ENCODE measurements around the gene LRRC32.

The LRRC32 gene

GRCh38 chr11:76682106-76682505 lies 11.6 kb upstream of the LRRC32 start:
- no peak overlapping the region for H3K4me2 ChIP-seq
- no peaks in the 10 kb centered on the region for H3K79me2 ChIP-seq (ENCODE audit: insufficient read depth, low read depth)
- no peak overlapping the region for H2AFZ ChIP-seq (ENCODE audit: low read depth)
- no peak overlapping the region for H3K27ac ChIP-seq
- H3K9ac ChIP-seq = no peak overlapping the region
- no peak for TF ChIP-seq CTCF (conservative IDR thresholded peaks at IDR 0.05; ENCODE audit: low read depth, low read length)
- H3K4me1 ChIP-seq (ENCODE audit: low read depth, poor library complexity, severe bottlenecking) = no peaks in the 10 kb centered on the region
- no peaks in the 10 kb centered on the region for H4K20me1 ChIP-seq (ENCODE audit: insufficient read depth)
- H3K36me3 ChIP-seq (ENCODE audit: insufficient read depth) = no peaks in the 10 kb centered on the region
- no peak overlapping the region for H3K4me3 ChIP-seq (IDR thresholded peaks at IDR 0.05; ENCODE audit: insufficient read depth, low read depth, low read length)
- no peaks in the 10 kb centered on the region for H3K27me3 ChIP-seq (ENCODE audit: insufficient read depth, low read depth)

- Histone ChIP-seq H3K4me2 (peak overlapping the region; percentile 43; the same call in 1 of the 2 replicates), H2AFZ (ENCODE audit: low read depth) (0 out of 2 replicates have a peak overlapping the region, but pooled peaks have one; percentile 37), H3K4me1 (ENCODE audit: low read depth, poor library complexity, severe bottlenecking) (no peaks in the 10 kb centered on the region)
Measured at GRCh38 chr11:76680518-76681425, 10.2 kb upstream of the LRRC32 start.

GRCh38 chr11:76678321-76678720 lies 7.8 kb upstream of the LRRC32 start:
- Histone ChIP-seq H3K4me3 (IDR thresholded peaks at IDR 0.05; ENCODE audit: insufficient read depth, low read depth, low read length) (no peak overlapping the region), H3K36me3 (ENCODE audit: insufficient read depth) (no peaks in the 10 kb centered on the region), H3K27ac (no peak overlapping the region), H3K27me3 (ENCODE audit: insufficient read depth, low read depth) (no peaks in the 10 kb centered on the region), H3K79me2 (ENCODE audit: insufficient read depth, low read depth) (no peaks in the 10 kb centered on the region), H3K4me1 (ENCODE audit: low read depth, poor library complexity, severe bottlenecking) (peaks cover 4% of the 10 kb centered on the region), H4K20me1 (ENCODE audit: insufficient read depth) (no peaks in the 10 kb centered on the region), H3K4me2 (no peak overlapping the region), H3K9ac (no peak overlapping the region), H2AFZ (ENCODE audit: low read depth) (no peak overlapping the region)
- no peak for TF ChIP-seq CTCF (conservative IDR thresholded peaks at IDR 0.05; ENCODE audit: low read depth, low read length)

More at GRCh38 chr11:76680518-76681425, 10.2 kb upstream of the LRRC32 start:
- no peaks in the 10 kb centered on the region for H3K79me2 ChIP-seq (ENCODE audit: insufficient read depth, low read depth)
- H3K27ac ChIP-seq = no peak overlapping the region
- H3K27me3 ChIP-seq (ENCODE audit: insufficient read depth, low read depth) = no peaks in the 10 kb centered on the region
- TF ChIP-seq CTCF (conservative IDR thresholded peaks at IDR 0.05; ENCODE audit: low read depth, low read length) = peak; percentile 85
- H4K20me1 ChIP-seq (ENCODE audit: insufficient read depth) = no peaks in the 10 kb centered on the region
- H3K36me3 ChIP-seq (ENCODE audit: insufficient read depth) = no peaks in the 10 kb centered on the region
- no peak overlapping the region for H3K4me3 ChIP-seq (IDR thresholded peaks at IDR 0.05; ENCODE audit: insufficient read depth, low read depth, low read length)
- no peak overlapping the region for H3K9ac ChIP-seq

GRCh38 chr11:76677458-76677765 lies 6.9 kb upstream of the LRRC32 start:
- no peaks in the 10 kb centered on the region for H3K79me2 ChIP-seq (ENCODE audit: insufficient read depth, low read depth)
- H3K9ac ChIP-seq = no peak overlapping the region
- no peak overlapping the region for H3K27ac ChIP-seq
- H3K4me3 ChIP-seq (IDR thresholded peaks at IDR 0.05; ENCODE audit: insufficient read depth, low read depth, low read length) = no peak overlapping the region
- no peak overlapping the region for H3K4me2 ChIP-seq
- no peak overlapping the region for H2AFZ ChIP-seq (ENCODE audit: low read depth)
- peaks cover 13% of the 10 kb centered on the region for H3K4me1 ChIP-seq (ENCODE audit: low read depth, poor library complexity, severe bottlenecking)
- no peaks in the 10 kb centered on the region for H4K20me1 ChIP-seq (ENCODE audit: insufficient read depth)
- H3K36me3 ChIP-seq (ENCODE audit: insufficient read depth) = no peaks in the 10 kb centered on the region
- TF ChIP-seq CTCF (conservative IDR thresholded peaks at IDR 0.05; ENCODE audit: low read depth, low read length) = no peak
- H3K27me3 ChIP-seq (ENCODE audit: insufficient read depth, low read depth) = no peaks in the 10 kb centered on the region

All from KMS-11 (cell line).